Measurements from ENCODE around the gene SYNGAP1. TPM values are rescaled to one million over a fixed set of nuclear protein-coding genes. Genes with fewer than 3 reads are reported as not detected.

The SYNGAP1 gene
- polyA plus RNA-seq, 2 of the 4 experiments (the other 2 are of a cell fraction): 2.2 to 10.8 TPM

DNA sequence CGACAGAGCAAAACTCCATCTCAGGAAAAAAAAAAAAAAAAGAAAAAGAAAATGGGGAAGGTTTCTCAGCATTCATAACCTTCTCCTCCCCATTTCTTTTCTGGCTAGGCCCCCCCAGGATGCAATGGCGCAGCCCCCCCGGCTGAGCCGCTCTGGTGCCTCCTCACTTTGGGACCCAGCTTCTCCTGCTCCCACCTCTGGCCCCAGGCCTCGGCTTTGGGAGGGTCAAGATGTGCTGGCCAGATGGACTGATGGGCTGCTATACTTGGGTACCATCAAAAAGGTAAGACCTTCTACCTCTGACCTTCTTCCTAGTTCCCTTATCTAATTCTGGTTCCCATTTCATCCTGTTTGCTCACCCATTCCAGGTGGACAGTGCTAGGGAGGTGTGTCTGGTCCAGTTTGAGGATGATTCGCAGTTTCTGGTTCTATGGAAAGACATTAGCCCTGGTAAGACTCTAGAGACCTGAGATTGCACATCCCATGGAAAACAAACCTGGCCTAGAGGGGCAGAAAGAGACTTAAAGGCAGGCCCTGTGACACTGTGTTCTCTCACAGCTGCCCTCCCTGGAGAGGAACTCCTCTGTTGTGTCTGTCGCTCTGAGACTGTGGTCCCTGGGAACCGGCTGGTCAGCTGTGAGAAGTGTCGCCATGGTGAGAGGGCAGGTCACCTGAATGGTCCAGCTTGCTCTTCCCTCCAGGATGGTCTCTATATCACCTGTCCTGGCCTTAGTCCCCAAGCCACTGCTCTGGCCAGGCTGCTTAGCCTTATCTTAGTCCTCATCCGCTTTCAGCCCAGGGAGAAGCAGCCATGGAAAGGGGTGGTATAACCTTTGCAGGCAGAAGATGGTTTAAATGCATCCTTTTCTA is 7.5 kb upstream of the SYNGAP1 start:
- Histone ChIP-seq H3K27ac (no peak overlapping the region), H3K4me1 (peaks cover 33% of the 10 kb centered on the region), H3K4me3 (no peak overlapping the region), H3K4me2 (peak overlapping the region; percentile 88; the same call in 1 of the 3 replicates), H3K9me3 (no peaks in the 10 kb centered on the region)
- ATAC-seq (no peak), DNase-seq (ENCODE audit: low read depth in 1 of 2, low spot score in 1 of 2) (no peak), FAIRE-seq (no peak)
- ChIA-PET POLR2A (no interaction called here), CTCF (interaction anchor here (0.6 to 2.1 kb wide), 3 partner anchors 8 to 21 kb away, joined by 3 to 5 read pairs (median 3); no protein-coding TSS in a partner anchor)
- TF ChIP-seq, protein P1, sequence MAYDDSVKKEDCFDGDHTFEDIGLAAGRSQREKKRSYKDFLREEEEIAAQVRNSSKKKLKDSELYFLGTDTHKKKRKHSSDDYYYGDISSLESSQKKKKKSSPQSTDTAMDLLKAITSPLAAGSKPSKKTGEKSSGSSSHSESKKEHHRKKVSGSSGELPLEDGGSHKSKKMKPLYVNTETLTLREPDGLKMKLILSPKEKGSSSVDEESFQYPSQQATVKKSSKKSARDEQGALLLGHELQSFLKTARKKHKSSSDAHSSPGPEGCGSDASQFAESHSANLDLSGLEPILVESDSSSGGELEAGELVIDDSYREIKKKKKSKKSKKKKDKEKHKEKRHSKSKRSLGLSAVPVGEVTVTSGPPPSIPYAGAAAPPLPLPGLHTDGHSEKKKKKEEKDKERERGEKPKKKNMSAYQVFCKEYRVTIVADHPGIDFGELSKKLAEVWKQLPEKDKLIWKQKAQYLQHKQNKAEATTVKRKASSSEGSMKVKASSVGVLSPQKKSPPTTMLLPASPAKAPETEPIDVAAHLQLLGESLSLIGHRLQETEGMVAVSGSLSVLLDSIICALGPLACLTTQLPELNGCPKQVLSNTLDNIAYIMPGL (CRISPR knock-in tag; IDR thresholded peaks at IDR 0.05; ENCODE audit: borderline replicate concordance): no peak
- no peak for TF ChIP-seq HOXB5 (CRISPR knock-in tag; IDR thresholded peaks at IDR 0.05)
- TF ChIP-seq, protein P2, sequence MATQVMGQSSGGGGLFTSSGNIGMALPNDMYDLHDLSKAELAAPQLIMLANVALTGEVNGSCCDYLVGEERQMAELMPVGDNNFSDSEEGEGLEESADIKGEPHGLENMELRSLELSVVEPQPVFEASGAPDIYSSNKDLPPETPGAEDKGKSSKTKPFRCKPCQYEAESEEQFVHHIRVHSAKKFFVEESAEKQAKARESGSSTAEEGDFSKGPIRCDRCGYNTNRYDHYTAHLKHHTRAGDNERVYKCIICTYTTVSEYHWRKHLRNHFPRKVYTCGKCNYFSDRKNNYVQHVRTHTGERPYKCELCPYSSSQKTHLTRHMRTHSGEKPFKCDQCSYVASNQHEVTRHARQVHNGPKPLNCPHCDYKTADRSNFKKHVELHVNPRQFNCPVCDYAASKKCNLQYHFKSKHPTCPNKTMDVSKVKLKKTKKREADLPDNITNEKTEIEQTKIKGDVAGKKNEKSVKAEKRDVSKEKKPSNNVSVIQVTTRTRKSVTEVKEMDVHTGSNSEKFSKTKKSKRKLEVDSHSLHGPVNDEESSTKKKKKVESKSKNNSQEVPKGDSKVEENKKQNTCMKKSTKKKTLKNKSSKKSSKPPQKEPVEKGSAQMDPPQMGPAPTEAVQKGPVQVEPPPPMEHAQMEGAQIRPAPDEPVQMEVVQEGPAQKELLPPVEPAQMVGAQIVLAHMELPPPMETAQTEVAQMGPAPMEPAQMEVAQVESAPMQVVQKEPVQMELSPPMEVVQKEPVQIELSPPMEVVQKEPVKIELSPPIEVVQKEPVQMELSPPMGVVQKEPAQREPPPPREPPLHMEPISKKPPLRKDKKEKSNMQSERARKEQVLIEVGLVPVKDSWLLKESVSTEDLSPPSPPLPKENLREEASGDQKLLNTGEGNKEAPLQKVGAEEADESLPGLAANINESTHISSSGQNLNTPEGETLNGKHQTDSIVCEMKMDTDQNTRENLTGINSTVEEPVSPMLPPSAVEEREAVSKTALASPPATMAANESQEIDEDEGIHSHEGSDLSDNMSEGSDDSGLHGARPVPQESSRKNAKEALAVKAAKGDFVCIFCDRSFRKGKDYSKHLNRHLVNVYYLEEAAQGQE (IDR thresholded peaks at IDR 0.05): no peak
- TF ChIP-seq HEYL (CRISPR knock-in tag; IDR thresholded peaks at IDR 0.05): no peak
- TF ChIP-seq NR3C1 (IDR thresholded peaks at IDR 0.05): no peak
- 93% methylated on average over 9 of the region's 10 CpGs for WGBS (ENCODE audit: missing lambda C conversion rate)

DNA sequence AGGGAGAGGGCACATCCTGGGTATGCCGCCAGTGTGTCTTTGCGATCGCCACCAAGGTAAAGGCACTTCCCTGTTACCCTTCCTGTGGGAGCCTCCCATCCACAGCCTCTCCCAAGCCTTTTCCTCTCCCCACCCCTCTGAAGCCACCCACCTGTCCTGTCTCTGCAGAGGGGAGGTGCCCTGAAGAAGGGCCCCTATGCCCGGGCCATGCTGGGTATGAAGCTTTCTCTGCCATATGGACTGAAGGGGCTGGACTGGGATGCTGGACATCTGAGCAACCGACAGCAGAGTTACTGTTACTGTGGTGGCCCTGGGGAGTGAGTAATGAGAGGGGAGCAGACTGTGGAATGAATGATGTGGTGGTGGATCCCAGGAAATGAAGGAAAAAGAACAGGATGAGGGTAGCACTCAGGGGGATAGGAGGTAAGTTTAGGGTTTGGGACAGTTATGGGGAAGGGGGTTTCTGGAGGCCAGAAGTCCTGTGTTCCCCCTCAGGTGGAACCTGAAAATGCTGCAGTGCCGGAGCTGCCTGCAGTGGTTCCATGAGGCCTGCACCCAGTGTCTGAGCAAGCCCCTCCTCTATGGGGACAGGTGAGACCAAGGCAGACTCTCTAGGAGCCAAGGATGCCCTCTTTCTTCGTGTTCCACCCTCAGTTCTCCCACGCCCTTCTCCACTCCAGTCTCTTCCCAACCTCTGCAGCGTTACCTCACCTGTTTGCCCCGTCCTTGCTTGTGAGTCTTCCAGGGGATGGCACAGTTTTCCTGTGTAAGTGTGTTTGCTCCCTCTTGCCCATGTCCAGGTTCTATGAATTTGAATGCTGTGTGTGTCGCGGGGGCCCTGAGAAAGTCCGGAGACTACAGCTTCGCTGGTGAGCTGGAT is 6.4 kb upstream of the SYNGAP1 start:
- TF ChIP-seq, protein P1 (CRISPR knock-in tag; IDR thresholded peaks at IDR 0.05; ENCODE audit: borderline replicate concordance): no peak
- H3K4me3 ChIP-seq: no peak overlapping the region
- ATAC-seq: no peak
- FAIRE-seq: no peak
- H3K9me3 ChIP-seq: no peaks in the 10 kb centered on the region
- peaks cover 34% of the 10 kb centered on the region for H3K4me1 ChIP-seq
- CTCF ChIA-PET: interaction anchor here (1.7 to 2.1 kb wide), 2 partner anchors 11 to 13 kb away, joined by 5 to 6 read pairs; no protein-coding TSS in a partner anchor
- POLR2A ChIA-PET: no interaction called here
- no peak for DNase-seq (ENCODE audit: low read depth in 1 of 2, low spot score in 1 of 2)
- no peak overlapping the region for H3K4me2 ChIP-seq
- WGBS (ENCODE audit: missing lambda C conversion rate): 93% methylated on average over 13 of the region's 14 CpGs
- H3K27ac ChIP-seq: no peak overlapping the region

DNA sequence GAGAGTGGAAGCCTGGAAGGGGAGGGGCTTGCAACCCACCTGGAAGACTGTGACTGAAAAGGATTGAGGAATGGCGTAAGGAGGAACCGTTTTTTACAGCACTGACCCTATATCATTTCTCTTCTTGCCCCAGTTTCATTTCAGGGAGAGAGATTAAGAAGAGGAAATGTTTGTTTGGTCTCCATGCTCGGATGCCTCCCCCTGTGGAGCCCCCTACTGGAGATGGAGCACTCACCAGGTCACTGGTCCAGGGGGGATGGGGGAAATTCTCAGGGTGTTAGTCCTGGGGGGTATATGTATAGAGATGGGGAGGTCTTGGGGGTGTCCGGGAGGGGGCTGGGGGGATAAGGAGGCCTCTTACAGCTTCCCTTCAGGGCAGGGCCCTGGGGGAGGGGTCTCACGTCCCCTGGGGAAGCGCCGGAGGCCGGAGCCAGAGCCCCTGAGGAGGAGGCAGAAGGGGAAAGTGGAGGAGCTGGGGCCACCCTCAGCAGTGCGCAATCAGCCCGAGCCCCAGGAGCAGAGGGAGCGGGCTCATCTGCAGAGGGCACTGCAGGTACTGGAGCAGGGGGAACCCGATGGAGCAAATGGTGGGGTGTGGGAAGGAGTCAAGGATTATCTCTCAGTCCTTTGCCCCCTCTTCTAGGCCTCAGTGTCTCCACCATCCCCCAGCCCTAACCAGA is 5.1 kb upstream of the SYNGAP1 start:
- Histone ChIP-seq H3K4me1 (peaks cover 39% of the 10 kb centered on the region), H3K4me3 (no peak overlapping the region), H3K9me3 (no peaks in the 10 kb centered on the region), H3K27ac (peak overlapping the region in 1 of 2 experiments; percentile 26; a peak in 1 of 6 replicates), H3K4me2 (no peak overlapping the region)
- 81% methylated on average over 11 of the region's 12 CpGs for WGBS (ENCODE audit: missing lambda C conversion rate)
- ChIA-PET CTCF (interaction anchor here (1.7 kb wide), 1 partner anchor 10 kb away, joined by 6 read pairs; no protein-coding TSS in a partner anchor), POLR2A (no interaction called here)
- TF ChIP-seq, protein P3, sequence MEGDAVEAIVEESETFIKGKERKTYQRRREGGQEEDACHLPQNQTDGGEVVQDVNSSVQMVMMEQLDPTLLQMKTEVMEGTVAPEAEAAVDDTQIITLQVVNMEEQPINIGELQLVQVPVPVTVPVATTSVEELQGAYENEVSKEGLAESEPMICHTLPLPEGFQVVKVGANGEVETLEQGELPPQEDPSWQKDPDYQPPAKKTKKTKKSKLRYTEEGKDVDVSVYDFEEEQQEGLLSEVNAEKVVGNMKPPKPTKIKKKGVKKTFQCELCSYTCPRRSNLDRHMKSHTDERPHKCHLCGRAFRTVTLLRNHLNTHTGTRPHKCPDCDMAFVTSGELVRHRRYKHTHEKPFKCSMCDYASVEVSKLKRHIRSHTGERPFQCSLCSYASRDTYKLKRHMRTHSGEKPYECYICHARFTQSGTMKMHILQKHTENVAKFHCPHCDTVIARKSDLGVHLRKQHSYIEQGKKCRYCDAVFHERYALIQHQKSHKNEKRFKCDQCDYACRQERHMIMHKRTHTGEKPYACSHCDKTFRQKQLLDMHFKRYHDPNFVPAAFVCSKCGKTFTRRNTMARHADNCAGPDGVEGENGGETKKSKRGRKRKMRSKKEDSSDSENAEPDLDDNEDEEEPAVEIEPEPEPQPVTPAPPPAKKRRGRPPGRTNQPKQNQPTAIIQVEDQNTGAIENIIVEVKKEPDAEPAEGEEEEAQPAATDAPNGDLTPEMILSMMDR (IDR thresholded peaks at IDR 0.05): peak; percentile 21; the same call in 1 of the 3 replicates
- TF ChIP-seq GATA3 (IDR thresholded peaks at IDR 0.05; ENCODE audit: borderline replicate concordance): no peak
- FAIRE-seq (no peak), ATAC-seq (no peak), DNase-seq (ENCODE audit: low read depth in 1 of 2, low spot score in 1 of 2) (no peak)
